ENCODE data around the gene MYRIP.

DNA sequence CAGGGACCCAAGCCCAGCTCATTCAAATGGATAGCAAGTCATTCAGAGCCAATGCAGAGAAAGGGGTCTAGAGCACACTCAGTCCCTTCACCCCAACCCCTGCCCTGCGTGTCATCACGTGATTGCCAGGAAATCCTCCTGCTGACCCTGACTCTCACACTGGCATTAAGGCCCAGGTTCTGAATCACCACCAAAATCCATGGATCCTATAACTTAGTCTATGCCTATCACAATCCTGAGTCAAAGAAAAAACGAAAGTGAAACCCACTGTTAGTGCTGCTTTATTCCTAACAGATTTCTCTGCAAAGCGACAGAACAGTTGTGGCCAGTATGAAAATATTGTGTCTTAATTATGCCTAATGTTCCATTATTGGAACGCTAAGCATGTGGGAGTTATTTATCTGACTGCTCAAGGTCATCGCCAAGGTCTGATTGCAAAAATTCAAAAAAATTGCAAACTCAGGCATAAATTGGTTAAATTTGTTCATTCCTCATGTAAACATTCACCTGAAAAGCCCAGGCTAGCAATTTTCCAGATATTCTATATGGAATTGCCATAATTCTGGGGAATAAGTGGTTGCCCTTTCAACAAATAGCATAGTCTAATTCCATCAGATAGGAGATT, 391.4 kb downstream of the MYRIP start:
- TF ChIP-seq, protein P1, sequence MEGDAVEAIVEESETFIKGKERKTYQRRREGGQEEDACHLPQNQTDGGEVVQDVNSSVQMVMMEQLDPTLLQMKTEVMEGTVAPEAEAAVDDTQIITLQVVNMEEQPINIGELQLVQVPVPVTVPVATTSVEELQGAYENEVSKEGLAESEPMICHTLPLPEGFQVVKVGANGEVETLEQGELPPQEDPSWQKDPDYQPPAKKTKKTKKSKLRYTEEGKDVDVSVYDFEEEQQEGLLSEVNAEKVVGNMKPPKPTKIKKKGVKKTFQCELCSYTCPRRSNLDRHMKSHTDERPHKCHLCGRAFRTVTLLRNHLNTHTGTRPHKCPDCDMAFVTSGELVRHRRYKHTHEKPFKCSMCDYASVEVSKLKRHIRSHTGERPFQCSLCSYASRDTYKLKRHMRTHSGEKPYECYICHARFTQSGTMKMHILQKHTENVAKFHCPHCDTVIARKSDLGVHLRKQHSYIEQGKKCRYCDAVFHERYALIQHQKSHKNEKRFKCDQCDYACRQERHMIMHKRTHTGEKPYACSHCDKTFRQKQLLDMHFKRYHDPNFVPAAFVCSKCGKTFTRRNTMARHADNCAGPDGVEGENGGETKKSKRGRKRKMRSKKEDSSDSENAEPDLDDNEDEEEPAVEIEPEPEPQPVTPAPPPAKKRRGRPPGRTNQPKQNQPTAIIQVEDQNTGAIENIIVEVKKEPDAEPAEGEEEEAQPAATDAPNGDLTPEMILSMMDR (IDR thresholded peaks at IDR 0.05) = no peak
- TF ChIP-seq POLR2A (IDR thresholded peaks at IDR 0.05) = no peak

Data from testis (tissue), 2 donors.